DND-41 (cell line): ENCODE measurements around the gene VAV2.

ENCODE experiments used
- CTCF ChIP-seq: IDR thresholded peaks from 2 replicates; pipeline ENCODE4 v1.5.1; 2012; ENCODE audit warnings: borderline replicate concordance, low read length, moderate library complexity, mild to moderate bottlenecking; ENCODE audit not compliant: poor library complexity, severe bottlenecking; ENCODE audit errors: extremely low read depth
- EZH2 ChIP-seq: IDR thresholded peaks from 3 replicates; pipeline ENCODE4 v1.6.1; 2012; ENCODE audit warnings: borderline replicate concordance, low read depth, mild to moderate bottlenecking, moderate library complexity, low read length, inconsistent platforms; ENCODE audit not compliant: severe bottlenecking

- no peak for TF ChIP-seq CTCF
- TF ChIP-seq EZH2: no peak
Measured at GRCh38 chr9:133734590-133735414, 257.3 kb downstream of the VAV2 start.
